Amygdala (tissue), 56 donors: ENCODE results near the gene FBXW5.
A peak's percentile ranks its signal among the peaks of the same experiment; 100 is the strongest.

ENCODE experiments used
- DNase-seq, 56 donors: peaks; one replicate each; lab custom pipeline; 2025; lab: John Stamatoyannopoulos, UW

Gene FBXW5

DNA sequence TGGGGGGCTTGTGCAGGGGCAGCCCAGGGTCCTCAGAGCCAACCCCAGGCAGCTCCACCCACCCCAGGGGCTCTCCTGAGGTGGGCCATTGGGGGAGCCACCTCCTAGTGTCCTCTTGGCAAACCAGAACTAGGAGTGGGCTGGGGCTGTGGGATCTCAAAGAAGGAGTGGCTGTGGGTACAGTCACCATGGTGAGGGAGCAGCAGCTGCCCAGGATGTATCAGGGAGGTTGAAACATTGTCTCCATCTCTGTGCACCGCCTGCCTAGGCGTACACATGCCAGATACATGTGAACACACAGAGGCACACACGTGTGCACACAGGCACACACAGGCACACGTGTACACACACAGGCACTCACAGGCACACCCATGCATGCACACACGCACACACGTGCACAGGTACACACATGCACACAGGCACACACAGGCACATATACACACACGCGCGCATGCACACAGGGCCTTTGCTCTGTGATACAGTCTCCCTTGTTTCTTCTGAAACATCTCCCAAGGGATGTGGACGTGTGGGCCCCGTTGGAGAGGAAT lies 18.2 kb upstream of the FBXW5 start:
- DNase-seq: no peak

DNA sequence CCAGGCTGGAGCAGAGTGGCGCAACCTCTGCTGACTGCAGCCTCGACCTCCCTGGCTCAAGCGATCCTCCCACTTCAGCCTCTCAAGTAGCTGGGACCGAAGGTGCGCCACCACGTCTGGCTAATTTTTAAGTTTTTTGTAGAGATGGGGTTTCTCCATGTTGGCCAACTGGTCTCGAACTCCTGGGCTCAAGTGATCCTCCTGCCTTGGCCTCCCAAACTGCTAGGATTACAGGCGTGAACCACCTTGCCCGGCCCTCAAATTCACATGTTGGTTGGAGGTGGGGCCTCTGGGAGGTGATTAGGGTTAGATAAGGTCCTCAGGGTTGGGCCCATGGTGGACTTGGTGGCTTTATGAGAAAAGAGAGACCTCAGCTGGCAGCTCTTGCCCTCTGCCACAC lies 17.6 kb upstream of the FBXW5 start:
- no peak for DNase-seq

DNA sequence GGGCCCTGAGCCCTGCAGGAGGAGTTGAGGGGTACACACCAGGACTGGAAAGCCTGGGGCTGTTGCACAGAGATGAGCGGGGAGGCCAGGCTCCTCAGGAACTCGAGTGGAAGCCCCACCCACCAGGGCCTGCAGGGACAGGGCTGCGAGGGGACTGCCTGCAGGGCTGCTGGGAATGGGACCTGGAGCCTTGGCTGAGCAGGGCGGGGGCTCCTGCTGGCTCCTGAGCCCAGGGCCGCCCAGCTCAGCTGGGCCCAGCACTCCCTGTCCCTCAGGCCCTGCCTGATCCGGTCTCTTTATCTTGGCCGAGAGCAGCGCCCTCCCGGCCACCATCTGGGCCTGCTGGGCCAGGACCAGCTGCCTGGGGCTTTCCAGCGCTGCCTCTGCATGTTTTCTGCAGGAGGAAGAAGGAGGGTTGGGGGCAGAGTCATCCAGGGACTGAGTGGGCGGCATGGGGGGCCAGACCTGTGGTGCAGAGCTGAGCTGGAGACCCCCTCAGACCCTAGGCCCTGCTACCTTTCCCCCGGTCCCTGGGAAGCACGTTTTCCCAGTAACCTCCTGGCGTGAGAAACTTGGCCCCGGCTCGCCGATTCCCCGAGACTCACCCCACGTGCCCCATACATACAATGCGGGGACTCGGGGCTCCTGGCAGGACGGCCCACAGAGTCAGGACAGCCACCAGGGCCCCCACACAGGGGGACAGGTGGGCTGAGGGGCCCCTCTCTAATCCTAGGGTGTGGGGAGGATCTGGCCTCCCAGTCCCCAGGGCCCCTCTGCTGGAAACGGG lies 16.9 kb upstream of the FBXW5 start:
- DNase-seq: peak in 17 of 56 donors; percentile 33 to 71 (median 48)

DNA sequence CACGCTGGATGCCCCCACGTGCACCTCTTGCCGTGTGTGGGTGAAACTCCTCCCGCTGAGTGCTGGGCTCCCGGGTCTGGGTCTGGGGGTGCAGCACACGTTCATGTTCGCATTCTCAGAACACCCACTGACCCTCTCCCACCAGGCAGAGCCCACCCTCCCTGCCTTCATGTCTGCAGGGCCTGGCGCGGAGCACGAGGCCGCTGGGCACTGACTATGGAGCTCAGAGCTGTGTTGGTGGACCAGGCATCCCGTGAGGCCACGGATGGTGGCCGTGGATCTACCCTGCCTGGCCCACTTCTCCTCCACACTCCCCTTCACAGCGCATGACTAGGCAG lies 16.4 kb upstream of the FBXW5 start:
- DNase-seq: no peak

DNA sequence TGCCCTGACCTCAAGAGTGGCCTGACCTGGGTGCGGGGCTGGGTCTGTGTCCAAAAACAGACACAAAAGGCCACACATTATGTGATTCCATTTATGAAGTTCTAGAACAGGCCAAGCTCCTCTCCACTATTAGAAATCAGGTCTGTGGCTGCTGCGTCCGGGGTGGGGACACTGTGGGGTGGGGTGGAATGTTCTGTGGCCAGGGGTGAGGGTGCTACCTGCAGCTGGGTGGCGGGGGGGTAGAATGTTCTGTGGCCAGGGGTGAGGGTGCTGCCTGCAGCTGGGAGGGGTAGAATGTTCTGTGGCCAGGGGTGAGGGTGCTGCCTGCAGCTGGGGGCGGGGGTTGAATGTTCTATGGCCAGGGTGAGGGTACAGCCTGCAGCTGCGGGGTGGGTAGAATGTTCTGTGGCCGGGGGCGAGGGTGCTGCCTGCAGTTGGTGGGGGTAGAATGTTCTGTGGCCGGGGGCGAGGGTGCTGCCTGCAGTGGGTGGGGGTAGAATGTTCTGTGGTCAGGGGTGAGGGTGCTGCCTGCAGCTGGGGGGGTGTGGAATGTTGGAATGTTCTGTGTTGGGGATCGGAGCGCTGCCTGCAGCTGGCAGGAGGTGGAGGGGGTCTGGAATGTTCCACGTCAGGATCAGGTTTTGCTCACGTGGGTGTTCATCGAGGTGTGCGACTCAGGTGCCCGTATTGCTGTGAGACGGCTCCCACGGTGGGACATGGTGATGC lies 15.8 kb upstream of the FBXW5 start:
- no peak for DNase-seq

DNA sequence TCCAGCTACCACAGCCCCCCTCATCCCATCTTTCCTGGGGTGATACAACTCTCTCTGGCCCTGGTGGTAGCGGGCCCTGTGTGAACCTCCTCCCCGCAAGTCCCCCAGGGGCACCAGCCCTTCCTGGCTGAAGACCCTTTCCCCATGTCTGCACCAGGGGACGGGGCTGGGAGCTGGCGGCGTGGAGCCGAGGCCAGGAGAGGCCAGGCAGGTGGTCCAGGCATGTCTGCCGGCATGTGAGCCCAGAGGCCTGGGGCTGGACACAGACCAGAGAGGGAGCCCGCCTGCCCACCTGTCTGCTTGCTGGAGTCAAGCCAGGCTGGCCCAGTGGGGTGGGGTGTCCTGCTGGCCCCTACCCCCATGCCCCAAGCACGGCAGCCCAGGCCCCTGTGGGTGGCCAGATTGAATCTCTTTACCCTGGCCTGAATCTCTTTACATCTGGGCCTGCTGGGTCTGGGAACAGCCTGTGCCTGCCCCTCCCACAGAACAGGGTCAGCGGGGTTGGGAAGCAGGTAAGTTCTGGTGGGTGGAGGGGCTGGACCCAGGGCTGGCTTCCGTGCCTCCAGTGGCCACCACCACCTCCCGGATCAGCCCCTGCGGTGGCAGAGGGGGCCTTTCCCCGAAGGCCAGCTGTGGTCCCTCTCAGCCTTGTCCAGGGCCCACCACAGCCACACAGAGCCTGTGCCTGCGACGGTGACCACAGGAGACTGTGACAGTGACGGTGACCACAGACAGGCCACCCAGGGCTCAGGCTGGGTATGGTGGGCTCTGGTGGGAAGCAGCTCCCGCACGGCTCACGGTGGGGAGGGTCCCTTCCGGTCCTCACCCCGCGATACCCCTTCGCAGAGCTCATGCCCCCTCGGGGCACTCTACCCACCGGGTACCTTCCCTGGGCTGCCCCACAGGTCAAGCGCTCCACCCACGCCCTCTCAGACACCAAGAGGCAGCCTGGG lies 14.6 kb upstream of the FBXW5 start:
- no peak for DNase-seq

DNA sequence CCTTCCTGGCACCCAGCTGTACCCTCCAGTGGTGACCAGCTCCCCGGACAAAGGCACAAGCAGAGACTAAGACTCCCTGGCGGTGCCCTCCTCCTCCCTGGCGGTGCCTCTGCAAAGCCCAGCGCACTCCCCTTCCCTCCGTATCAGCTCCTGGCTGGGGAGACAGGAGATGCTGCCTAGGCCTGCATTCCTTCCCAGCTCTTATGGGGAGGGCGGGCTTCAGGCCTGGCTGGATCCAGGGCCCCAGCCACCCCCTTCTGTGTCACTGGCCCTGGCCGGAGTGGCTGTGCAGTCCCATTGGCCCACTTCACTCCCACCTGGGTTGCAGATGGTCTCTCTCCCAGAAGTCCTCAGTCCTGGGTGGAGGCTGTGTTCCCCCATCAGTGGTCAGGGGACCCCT lies 13.9 kb upstream of the FBXW5 start:
- DNase-seq: no peak

DNA sequence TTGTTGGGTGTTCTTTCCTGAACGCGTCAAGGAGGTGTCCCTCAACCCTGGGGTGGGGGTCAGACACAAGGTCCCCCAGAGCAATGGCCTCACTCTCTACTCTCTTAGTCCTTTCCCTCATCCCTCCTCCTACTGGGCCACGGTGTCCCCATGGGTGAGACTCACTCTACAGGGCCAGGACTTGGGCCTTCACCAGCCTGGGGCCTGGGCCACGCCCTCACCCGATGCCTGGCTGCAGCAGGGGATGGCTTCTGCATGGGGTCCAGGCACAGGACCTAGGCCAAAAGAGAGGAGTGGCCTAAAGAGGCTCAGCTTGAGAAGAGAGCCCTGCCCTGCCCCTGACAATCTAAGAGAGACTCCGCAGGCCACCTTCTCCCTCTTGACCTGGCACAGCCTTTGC lies 13.4 kb upstream of the FBXW5 start:
- no peak for DNase-seq

DNA sequence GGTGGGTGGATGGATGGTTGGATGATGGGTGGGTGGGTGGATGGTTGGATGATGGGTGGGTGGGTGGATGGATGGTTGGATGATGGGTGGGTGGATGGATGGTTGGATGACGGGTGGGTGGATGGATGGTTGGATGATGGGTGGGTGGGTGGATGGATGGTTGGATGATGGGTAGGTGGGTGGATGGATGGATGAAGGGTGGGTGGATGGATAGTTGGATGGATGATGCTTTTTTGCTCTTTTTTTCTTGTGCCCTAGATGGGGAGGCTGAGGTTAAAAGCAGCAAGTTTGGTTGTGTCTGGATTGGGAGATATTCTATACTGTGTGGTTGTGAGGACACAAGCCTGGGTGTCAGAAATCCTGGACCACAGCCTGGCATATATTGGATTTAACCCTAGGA lies 12.9 kb upstream of the FBXW5 start:
- DNase-seq: no peak

DNA sequence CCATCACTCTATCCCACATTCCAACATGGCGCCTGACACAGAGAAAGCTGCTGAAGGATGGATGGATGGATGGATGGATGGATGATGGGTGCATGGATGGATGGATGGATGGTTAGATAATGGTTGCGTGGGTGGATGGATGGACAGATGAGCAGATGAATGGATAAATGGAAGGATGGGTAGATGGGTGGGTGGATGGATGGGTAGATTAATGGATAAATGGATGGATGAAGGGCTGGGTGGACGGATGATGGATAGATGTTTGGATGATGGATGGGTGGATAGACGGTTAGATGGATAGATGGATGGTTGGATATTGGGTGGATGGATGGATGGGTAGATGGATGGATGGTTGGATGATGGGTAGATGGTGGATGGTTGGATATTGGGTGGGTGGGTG lies 12.1 kb upstream of the FBXW5 start:
- no peak for DNase-seq

DNA sequence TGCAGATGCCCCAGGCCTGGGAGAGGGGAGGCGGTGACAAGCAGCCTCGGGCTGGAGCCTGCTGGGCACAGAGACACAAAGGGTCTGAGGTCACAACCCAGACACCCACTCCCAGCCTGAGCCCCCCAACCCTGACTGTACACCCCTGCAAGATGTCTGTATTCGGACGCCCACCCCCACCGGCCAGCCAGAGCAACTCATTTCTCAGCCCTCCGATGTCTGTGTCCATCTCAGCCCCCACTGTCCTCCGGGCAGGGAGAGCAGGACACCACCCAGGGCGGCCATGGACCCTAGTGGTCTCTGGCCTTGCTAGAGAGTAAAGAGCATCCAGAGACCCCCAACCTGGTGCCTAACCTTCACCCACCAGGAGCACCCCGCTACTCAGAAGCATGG lies 11.4 kb upstream of the FBXW5 start:
- DNase-seq: no peak

DNA sequence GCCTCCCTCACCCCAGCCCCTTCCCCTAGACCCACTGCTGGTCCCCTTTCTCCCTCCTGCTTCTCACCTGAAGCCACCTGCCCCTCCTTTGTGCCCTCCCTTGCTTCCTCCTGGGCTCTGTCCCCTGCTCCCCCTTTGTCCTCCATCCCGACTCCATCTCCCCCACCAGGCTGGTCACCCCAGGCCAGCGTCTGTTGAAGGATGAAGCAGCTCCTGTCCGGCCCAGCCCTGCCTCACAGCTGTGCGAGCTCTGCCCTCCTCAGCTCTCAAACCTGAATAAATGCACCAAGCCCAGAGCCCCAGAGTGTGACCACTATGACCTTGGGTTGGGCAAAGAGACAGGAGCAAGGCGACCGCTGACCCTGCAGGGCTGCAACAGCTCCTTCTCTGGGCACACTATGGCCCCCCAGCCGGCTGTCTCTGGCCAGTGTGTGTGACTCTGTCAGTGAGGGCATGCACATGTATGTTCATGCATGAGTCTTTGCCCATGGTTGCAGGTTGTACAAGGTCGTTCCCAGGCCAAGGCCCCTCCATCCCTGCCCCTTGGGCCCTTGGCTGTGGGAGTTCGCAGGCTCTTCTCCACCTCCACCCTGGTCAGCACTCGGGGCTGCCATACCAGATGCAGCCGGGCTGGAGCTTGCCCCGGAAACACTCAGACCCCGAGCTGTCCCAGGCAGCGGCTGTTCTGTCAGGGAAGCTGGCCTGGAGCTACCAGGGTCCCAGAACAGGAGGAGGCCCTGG lies 10.8 kb upstream of the FBXW5 start:
- no peak for DNase-seq

DNA sequence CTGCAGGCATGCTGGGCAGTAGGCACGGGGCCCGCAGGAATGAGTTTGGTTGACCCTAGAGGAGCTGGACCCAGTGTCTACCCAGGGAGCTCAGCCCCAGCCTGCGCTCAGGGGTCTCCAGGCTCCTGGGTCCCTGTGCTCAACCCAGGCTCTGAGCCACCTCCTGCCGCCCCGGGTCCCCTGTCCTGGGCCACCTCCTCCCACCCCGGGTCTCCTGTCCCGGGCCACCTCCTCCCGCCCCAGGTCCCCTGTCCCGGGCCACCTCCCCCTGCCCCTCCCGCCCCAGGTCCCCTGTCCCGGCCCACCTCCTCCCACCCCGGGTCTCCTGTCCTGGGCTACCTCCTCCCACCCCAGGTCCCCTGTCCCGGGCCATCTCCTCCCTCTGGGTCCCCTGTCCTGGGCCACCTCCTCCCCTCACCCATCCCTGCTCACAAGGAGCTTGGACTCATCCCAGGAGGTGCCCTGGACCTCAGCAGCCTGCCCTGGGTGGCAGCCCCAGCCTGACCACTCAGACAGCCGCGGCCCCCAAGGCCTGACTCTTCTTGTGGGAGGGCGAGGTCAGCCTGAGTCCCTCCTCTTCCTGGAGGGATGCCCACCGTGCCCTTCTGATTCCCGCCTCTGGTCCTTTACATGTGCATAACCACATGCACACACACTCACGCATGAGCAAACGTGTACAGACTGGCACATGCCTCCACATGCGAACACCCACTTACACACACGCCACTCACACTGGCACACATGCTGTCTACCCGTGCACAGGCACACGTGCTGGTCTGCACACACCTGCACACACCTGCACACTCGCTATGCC lies 9.9 kb upstream of the FBXW5 start:
- no peak for DNase-seq

DNA sequence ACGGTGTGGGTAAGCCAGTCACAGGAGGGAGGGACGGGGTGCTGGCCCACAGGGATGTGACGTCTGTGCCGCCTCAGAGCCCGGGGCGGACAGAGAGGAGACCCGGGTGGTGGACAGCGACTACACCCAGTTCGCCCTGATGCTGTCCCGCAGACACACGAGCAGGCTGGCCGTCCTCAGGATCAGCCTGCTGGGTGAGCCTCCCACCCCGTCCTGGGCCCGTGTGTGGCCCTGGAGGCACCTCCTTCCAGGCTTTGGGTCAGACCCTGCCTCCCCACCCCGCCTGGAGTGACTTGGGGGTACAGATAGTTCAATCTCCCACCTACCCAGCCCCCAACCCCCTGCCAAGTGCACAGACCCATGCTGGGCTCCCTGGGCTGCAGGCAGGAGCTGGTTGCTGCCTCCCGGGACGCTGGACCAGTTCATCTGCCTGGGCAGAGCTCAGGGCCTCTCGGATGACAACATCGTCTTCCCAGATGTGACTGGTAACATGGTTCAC lies 9.3 kb upstream of the FBXW5 start:
- DNase-seq: no peak

DNA sequence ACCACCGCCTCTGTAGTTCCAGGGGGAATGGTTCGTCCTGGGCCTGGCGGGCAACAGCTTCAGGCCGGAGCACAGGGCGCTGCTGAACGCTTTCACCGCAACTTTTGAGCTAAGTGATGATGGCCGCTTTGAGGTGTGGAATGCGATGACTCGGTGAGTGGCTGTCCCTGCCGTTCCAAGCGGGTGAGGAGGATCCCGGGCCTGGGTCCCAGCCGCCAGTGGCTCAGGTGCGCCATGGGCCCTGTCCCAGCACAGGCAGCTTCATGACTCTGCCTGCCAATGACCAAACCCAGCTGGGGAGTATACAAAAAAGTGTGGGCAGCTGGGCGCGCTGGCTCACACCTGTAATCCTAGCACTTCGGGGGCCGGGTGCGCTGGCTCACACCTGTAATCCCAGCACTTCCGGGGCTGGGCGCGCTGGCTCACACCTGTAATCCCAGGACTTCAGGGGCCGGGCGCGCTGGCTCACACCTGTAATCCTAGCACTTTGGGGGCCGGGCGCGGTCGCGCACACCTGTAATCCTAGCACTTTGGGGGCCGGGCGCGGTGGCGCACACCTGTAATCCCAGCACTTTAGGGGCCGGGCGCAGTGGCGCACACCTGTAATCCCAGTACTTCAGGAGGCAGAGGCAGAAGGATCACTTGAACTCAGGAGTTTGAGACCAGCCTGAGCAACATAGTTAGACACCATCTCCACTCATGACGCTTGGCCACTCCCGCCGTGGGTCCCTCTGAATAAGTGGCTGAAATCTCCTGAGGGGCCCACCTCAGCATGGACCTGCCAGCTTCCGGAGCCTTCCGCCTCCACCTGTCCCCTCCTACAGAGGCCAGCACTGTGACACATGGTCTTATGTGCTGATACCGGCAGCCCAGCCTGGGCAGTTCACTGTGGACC lies 8.6 kb upstream of the FBXW5 start:
- DNase-seq: no peak

DNA sequence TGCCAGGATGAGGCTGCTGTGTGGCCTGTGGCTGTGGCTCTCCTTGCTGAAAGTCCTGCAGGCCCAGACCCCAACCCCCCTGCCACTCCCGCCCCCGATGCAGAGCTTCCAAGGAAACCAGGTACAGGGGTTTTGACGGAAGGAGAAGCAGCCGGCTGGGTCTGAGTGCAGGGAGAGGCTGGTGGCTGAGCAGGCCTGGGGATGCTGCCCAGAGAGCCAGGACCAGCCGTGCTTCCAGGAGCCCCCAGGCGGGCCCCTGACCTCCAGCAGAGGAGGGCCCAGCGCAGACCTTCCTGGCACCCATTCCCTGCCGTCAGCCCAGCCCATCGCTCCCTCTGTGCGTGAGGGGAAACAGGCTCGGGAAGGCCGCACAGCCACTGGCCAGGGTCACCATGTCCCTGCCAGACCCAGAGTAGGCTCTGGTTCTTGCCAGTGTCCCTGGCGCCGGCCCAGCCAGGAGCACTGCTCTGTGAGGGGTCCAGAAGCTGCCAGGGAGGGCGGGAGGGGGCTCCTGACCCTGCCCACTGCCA lies 7.8 kb upstream of the FBXW5 start:
- peak in 25 of 56 donors; percentile 20 to 80 (median 51) for DNase-seq

DNA sequence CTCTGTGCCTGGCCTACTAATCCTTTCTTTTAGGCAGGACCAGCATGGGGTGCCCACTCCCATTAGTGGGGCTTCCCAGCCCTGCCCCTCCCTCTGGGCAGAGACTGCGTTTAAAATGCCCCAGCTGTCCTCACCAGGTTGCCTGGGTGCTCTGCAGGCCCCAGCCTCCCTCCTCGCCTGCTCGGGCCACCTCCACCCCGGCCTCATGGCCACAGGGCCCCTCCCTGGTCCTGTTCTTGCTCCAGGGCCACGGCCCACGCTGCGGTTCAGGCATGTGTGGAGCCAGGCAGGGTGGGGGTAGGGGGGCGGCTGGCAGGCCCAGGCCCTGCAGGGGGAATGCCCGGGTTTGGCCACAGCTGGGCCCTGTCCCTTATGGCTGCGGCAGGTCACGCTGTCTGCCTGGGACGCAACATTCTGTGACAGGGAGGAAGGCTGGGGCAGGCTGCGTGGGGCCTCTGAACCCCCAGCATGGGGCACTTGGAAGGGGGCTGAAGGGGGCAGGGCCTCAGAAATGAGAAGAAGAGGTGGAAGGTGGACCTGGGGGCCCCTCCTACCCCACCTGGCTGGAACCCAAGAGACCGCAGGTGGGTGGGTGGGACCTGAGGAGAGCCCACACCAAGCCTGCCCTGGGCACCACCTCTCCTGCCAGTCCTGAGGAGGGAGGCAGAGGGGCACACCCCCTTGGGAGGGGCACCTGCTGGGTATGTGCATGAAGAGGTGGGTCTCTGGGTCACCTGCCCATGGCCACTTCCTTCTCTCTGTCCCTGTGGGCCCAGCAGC lies 7.2 kb upstream of the FBXW5 start, which contains the start of gene LCN12:
TSS of gene LCN12 (plus strand) at position 733 of the 780 bp plus-strand sequence. CDS start 55 bp downstream, outside the sequence.
- DNase-seq: no peak
